GM12875 (cell line): ENCODE results near the gene DACH1.

Experiments
- H3K4me3 ChIP-seq: one replicate; pipeline ENCODE4 v1.5.1; 2011; ENCODE audit warnings: low read depth, low read length, control low read depth
- CTCF ChIP-seq: IDR thresholded peaks from 2 replicates; pipeline ENCODE4 v1.5.1; 2011; ENCODE audit warnings: low read depth, mild to moderate bottlenecking, control low read depth, inconsistent platforms, low read length, moderate library complexity, borderline replicate concordance; ENCODE audit not compliant: insufficient read depth

The DACH1 gene

GRCh38 chr13:71718931-71719330 is 148.1 kb downstream of the DACH1 start:
- no peak overlapping the region for H3K4me3 ChIP-seq
- no peak for TF ChIP-seq CTCF

- H3K4me3 ChIP-seq: no peak overlapping the region
- TF ChIP-seq CTCF: no peak
Observed at GRCh38 chr13:71714802-71715375, 152.1 kb downstream of the DACH1 start.

GRCh38 chr13:71712988-71713653 is 153.9 kb downstream of the DACH1 start:
- H3K4me3 ChIP-seq: no peak overlapping the region
- TF ChIP-seq CTCF: no peak

- TF ChIP-seq CTCF: no peak
- no peak overlapping the region for H3K4me3 ChIP-seq
Observed at GRCh38 chr13:71704656-71705055, 162.3 kb downstream of the DACH1 start.

GRCh38 chr13:71703138-71703537 is 163.9 kb downstream of the DACH1 start:
- TF ChIP-seq CTCF: no peak
- no peak overlapping the region for H3K4me3 ChIP-seq

GRCh38 chr13:71702253-71702652 is 164.8 kb downstream of the DACH1 start:
- no peak overlapping the region for H3K4me3 ChIP-seq
- no peak for TF ChIP-seq CTCF

GRCh38 chr13:71701741-71702140 is 165.3 kb downstream of the DACH1 start:
- no peak overlapping the region for H3K4me3 ChIP-seq
- no peak for TF ChIP-seq CTCF
